Left colon (tissue), 2 donors: ENCODE results near the gene KLF13. TPM values are rescaled to one million over a fixed set of nuclear protein-coding genes. Genes with fewer than 3 reads are reported as not detected.

Experiments
- ATAC-seq: fragments of 200-7000 bp; cut with Tn5 transposase; one replicate; pipeline ENCODE4 v1.9.1; 2020; ENCODE audit warnings: mild to moderate bottlenecking, moderate library complexity
- DNase-seq, 2 donors: peaks; one replicate each; pipeline ENCODE4 v3.0.0-alpha.2; 2020
- intact Hi-C, 2 donors: fragments of 100-400 bp; cut with DNase I in 1 of 2; cut with micrococcal nuclease in 1 of 2; formaldehyde crosslinking; loops; one replicate each; pipeline versions ENCODE4 v1.11.2 to v1.14.0; 2022; cut with DNase I, micrococcal nuclease
- total RNA-seq, 2 donors: library from RNA; stranded (reverse); fragmentation: NEBNext Ultra II Directional; extraction: Animal tissue kit (Norgen Biotek cat#: 25700); gene quantifications; one replicate each; pipeline ENCODE4 v1.2.1, GENCODE V29; 2021
- donor health status: DM: no; HTN: no; CAD: no.
- donor health status: DM: yes; HTN: yes; CAD: no.

Gene KLF13
- total RNA-seq, 2 donors from 2014 or later = 36.8 to 103 TPM

DNA sequence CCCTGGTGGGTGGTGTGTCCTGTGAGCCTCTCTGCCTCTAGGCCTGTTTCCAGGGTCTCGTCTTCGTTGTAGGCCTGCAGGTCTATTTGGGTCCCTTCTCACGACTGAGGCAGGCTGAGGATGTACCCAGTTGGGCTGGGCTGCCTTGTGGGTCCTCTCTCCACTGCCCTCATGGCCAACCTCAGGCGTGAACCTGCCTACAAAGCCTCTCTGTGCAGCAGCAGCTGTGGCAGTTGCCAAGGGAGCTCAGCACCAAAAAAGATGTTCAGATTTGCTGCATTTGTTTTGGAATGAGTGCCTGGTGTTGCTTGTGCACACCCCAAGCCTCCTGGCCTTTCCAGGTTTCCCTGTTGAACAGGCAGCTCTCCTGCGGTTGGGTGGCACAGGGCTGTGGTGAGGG is 13.4 kb downstream of the KLF13 start:
- DNase-seq (no peak), ATAC-seq (no peak)
- intact Hi-C loops = no loop called here

DNA sequence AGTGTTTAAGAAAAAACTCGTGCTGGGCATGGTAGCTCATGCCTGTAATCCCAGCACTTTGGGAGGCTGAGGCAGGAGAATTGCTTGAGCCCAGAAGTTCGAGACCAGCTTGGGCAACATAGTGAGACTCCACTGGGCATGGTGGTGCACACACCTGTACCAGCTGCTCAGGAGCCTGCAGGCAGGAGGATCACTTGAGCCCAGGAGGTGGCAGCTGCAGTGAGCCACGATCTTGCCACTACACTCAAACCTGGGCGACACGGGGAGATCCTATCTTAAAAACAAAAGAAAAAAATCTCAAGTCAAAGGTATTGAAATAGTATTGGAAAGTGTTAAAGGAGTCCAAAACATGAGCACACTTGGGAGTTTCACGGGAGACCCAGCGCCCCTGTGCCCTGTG is 14.0 kb downstream of the KLF13 start:
- no peak for ATAC-seq
- no peak for DNase-seq
- intact Hi-C loops = no loop called here

DNA sequence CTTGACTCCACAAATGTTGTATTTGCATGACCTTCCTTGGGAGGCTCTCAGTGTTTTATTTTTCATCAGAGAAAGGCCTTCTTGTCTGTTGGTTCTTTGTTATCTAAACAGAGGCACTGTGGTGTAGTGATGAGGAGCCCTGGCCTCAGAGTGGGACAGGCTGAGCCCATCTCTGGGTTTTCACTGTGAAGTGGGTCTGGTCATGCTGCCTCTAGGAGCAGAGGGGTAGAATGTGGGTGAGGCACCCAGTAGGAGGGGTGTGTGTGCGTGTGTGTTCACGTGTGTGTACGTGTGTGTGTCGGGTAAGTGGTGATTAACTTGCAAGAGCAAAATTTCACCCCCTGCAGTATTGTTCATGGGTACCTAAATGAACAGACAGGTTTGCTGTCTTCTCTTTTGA is 14.4 kb downstream of the KLF13 start:
- intact Hi-C loops = no loop called here
- ATAC-seq (no peak), DNase-seq (no peak)

DNA sequence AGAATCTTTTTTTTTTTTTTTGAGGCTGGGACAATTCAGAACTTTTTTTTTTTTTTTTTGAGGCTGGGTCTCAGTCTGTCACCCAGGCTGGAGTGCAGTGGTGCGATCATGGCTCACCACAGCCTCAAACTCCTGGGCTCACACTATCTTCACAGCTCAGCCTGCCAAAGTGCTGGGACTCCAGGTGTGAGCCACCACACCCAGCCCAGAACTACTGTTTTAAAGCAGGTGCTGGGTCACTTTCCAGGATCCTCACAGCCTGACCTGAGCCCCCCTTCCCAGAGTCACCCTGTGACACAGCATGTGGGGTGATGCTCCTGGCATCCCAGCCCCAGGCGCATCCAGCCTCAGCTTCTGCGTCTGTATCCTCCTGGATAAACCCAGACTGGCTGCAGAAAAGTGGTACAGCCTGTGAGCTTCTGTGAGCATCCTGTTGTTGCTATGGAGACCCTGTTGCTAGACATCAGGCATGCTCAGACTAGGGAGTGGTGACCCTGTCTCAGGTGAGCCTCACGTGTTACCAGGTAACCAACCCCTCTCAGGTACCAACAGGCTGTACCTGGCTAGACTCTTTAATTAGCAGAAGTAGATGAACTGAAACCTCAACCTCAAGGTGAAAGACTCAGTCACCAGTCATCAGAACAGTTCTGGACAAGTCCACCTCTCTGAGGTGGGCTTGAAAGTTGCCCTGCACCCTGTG is 15.0 kb downstream of the KLF13 start:
- intact Hi-C loops = no loop called here

DNA sequence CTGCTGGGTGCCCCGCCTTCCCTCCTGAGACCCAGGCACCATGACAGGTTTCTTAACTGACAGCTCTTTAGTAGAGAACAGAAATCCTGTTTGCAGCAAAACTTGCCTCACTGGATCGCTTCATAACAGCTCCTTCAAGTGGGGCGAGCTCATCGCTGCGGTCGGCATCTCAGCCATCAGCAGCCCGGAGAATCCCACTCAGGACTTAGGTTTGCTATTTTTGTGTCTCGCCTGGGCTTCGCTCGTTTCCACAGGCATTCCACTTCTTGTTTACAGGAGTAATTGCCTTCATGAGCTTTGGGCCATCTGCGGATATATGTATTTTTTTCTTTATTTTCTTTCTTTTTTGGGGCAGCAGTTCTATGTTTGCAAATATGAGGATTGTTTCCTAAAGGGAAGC is 15.7 kb downstream of the KLF13 start:
- intact Hi-C loops = no loop called here
- ATAC-seq (no peak), DNase-seq (no peak)

More for the DNA sequence above, 15.0 kb downstream of the KLF13 start:
- no peak for DNase-seq
- ATAC-seq = no peak

DNA sequence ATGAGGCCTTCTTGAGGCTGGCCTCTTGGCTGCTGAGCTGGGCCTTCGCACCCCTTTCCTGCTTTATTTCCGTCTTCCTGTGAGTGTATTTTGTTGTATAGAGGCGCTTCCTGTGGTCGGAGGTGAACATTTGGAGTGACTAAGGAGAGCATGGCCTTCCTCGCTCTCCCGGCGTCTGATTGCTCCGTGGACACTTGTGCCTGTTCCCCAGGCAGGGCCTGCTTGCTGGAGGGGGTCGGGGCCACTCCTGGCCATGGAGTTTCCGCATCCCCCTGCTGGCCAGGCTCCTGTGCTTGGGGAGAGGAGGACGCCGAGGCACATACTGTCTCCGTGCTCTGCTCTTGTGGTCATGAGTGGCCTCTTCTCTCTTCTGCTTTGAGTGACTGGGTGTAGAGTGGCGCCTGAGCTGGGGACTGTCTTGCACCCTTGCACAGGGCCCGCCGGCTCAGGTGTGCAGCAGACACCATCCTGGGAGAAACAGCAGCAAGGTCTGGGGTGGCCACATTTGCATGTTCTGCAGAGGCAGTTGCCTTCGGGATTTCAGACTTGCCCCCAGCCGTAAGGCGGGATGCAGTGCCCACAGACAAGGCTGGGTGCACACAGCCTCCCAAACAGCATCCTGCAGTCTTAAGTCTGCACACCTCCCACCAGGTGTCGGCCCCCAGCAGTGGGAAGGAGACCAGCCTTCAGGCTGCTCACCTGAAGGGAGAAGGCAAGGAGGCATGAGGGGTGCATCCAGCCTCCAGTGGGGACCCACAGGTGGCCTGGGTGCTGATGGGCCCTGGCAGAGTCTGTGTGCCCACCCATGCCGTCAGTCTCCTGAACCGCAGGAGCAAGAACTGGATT is 16.4 kb downstream of the KLF13 start:
- ATAC-seq (no peak), DNase-seq (no peak)

DNA sequence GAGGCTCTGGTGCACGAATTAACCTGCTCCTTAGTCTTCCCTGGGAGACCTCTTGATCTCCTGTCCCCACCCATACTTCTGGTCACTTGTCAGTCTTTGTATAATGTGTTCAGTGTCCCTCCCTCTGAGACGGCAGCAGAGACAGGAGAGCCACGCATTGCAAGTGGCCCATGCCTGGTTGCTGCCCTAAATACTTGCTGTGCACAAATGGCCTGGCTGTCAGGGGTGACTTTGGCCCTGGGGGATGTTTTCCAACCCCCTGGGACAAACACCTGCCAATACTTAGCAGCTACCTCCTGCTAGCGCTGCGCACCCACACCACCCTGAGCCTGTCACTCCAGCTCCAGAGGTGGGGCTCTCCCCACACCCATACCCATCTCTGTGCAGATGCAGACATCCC is 17.2 kb downstream of the KLF13 start:
- DNase-seq (no peak), ATAC-seq (peak; percentile 23)
- intact Hi-C loops = no loop called here

More for the DNA sequence above, 16.4 kb downstream of the KLF13 start:
- intact Hi-C loops = no loop called here

DNA sequence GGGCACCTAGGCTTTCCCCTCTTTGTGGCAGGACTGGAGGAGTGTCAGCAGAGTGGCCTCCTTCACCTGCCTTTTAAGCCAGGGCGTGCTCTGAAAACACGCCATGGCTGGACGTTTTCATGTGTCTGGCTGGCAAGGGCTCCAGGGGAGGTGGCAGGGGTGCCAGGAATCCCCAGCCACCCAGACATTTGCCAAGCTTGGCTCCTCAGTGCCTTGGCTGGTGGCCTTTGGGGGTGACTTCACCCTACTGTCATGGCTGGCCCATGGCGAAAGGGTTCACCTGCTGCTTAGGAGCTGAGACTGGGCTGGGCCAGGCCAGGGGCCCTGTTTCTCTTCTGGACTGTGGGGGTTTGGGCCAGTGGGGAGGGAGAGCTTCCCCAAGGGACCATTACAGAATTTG is 17.6 kb downstream of the KLF13 start:
- DNase-seq (no peak), ATAC-seq (peak; percentile 26)
- intact Hi-C loops = no loop called here

DNA sequence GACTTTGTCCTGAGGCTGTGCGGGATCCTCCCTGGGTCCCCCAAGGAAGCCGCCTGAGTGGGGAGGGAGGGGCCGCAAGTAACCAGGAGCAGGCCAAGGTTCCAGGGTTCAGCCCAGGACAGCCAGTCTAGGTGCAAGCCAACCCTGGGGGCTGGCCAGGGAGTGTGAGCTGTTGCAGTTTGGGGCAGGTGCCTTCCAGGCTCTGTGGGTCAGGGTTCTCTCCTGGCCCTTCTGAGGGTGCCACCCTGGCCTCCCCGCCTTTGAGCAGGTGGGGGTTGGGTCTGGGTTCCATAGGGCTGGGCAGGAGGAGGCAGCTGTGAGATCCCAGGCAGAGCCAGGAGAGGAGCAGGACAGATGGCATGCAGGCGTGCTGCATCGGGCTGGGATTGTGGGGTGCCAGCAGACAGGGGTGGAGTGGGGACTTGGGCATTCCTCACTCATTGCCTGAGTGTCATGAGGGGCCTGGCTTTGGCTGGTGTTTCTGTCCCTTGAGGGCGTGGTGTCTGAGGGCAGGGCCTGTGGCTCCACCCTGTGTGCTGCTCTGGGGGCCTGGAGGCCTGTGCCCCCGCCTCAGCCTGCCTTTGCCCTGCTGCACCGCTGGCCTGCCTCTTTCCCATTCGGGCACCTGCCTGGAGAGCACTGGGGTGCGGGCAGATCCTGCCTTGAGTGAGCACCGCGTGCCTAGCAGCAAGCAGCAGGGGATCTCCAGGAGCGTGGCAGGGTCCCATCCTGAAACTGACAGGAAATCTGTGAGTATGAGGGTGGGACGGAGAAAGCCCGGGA is 18.4 kb downstream of the KLF13 start:
- intact Hi-C loops = no loop called here
- ATAC-seq = peak; percentile 83
- peak; percentile 82 to 83 for DNase-seq

DNA sequence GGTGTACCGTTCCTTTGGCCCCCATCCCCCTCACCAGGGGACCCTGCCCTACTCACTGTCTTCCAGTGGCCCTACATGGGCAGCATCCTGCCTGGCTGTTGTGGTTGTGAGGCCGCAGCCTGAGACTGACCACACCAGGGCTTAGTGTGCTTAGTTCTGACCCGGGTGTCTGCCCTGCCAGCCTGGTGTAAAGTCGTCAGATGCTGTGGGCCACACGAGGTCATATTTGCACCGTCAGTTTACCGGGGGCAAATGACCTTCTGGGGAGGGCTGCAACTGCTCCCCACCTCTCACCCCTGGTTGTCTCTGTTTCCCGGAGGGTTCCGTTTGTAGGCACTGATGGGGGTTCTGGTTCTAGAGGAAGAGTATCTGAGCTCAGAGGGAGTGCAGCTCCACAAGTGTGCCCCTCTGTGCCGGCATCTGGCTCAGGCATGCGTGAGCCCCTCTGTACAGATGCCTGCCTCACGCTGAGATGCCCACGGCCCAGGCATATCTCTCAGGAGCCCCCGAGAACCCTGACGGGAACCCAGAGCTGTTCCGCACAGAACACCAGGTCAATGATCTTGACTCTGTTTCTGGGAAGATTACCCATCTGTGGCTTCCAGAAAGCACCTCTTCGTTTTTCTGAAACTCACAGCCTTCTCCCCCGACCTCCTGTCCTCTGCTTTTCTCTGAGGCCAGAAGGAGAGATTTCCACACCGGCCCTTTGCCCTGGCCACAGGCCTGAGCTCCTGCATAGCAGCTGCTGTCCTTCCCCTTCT is 19.2 kb downstream of the KLF13 start:
- intact Hi-C loops = no loop called here
- DNase-seq (no peak), ATAC-seq (no peak)

DNA sequence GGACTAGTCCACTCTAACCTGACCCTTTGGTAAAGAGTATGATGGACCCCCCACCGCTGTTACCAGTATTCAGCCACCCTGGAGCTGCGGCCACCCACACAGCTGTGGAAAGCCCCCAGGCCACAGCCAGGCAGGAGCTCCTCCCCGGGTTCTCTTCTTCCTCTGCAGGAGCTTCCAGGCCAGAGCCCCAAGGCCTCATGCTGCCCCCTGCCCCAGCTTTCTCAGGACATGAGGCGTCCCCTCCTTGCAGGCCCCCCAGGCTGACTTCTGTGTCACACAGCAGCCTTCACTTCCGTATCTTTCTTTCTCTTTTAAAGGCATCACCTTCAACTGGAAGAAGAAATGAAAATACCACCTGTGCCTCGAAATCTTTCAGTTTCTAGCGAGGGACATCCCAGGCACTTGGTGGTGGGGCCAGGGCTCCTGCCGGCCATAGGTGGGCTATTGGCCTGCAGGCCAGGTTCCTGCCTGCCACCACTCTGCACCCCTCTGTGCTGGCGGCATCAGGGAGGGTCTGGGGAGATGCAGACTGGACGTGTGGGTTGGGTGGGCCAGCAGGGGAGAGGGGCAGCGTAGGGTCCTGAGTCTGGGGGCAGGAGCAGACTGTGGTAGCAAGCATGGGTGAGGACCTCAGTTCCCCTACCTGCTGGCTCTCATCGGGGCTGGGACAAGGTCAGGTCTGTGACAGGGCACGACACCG is 19.9 kb downstream of the KLF13 start:
- DNase-seq = no peak
- no peak for ATAC-seq
- intact Hi-C loops = no loop called here

DNA sequence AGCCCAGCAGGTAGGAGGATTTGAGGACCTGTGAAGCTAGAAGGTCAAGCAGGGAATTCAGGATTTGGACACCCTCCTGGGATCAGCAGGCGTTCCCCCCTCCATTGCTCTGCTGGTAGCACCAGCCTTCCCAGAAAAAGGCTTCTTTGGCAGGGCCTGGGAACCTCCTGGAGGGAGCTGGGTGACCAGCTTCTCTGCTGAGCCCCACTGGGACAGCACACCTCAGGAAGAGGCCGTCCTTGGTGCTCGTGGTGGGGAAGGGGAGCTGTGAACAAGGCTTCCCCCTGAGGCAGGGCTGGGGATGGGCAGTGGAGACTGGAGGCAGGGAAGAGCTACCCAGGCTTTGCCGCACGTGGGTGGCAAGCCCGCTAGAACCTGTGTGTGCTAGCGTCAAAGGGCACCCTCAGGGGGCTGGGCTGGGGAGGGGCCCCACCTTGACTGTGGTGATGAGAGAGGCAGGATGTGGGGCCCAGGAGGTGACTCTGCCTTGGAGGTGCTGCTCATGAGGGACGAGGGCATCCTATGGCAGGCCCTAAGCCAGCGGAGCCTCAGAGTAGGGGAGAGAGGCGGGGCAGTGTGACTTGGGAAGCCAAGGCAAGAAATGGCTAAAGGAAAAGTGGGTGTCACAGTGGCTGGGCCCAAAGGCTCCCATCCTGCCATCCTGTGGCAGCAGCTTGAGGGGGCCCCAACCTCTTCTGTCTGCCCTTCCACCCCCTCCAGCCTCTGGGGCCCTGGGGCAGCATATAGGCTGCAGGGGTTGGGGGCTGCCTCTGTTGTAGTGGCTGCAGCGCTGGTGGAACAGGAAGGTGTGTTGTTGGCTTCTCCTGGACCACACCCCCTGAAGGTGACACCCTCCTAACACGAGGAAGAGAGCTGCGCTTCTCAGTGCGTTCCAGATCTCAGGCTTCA is 20.7 kb downstream of the KLF13 start:
- intact Hi-C loops = no loop called here
- peak; percentile 31 for ATAC-seq
- DNase-seq = peak in 1 of 2 donors; percentile 60

DNA sequence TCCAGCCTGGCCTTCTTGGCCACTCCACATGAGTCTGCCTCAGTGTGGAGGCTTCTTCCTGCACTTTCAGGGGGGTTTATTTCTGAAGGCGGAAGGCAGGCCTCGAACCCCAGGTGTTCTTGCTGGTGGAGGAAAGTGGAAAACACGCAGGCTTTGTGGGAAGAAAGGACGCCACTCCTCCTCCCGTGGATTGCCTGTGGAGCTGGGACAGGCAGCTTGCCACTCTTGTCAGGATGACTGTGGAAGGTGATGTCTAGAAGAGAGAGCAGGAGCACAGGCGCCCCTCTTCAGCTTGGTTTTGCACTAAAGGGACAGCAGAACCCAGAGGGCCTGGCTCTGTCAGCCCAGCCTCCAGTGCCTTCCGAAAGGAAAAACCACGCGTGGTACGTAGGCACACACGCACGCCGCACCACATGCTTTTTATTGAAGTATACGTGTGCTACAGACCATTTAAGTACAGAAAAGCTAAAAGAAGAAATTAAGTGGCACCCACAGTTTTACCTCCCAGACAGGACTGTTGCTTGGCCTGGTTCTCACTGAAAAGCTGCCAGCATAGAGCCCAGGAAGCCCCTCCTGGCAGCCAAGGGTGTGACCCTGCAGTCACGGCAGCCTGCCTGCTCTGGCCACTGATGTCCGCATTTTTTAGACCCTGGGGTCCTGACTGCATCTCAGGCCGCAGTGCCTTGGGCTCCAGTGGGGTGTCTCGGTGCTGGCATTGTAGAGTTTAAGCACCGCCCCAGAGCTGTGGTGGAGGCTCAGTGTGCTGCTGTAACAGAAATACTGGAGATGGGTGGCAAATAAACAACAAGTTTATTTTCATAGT is 21.6 kb downstream of the KLF13 start:
- no peak for DNase-seq
- no peak for ATAC-seq
- intact Hi-C loops = no loop called here

DNA sequence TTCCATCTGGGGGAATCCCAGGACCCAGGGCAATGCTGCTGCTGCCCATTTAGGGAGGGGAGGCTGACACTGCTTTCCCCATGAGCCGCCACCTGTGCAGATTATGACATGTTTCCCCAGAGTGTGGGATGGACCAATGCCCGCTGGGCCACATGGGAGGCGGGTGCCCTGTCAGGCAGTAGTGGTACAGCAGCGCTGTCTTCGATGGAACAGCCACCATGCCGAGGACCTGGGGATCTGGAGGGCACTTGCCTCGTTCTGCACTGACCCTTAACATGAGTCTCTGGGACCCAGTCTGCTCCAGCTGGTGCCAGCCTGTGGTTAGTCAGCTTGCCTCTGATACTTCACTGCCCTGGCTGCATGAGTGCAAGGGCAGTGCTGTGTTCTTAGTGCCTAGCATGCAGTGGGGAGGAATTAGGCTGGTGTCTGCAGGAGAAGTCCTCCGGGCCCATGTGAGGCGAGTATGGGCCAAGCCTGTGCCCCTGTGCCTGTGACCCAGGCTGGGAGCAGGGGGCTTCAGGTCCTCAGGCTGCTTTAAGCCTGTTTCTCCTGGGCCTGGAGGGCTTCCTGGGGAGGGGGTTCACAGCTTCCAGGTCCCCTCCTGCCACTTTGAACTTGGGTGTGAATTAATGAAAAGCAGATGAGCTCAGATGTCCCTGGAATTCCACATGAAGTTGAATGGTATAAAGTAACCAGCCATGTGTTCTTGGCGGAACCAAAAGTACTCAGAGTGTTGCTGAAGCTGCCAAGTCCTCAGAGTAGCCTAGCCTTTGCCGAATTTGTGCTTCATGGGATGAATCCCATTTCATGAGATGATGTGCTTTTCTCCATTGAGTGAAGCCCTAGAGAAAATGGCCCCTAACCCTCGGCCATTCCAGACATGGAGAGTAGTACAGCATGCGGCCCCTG is 22.9 kb downstream of the KLF13 start:
- ATAC-seq (no peak), DNase-seq (no peak)
- intact Hi-C loops = no loop called here

DNA sequence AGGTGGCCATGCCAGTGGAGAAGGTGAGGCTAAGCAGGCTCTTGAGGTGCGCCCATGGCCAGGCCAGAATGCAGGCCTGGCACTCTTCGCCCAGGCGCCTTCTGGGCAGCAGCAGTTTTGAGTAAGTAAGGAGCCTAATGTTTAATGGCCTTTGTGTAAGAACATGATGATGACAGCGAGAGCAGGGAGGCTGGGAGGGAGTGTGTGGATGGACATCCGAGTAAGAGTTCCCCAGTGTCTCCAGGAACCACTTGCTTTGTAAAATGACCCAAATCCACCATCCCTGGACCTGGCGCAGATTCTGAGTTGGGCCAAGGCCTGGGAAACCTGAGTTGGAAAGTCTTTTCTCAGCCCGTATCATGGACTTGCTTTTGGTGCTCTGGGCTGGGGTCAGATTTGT is 24.1 kb downstream of the KLF13 start:
- intact Hi-C loops = no loop called here
- DNase-seq (no peak), ATAC-seq (no peak)

DNA sequence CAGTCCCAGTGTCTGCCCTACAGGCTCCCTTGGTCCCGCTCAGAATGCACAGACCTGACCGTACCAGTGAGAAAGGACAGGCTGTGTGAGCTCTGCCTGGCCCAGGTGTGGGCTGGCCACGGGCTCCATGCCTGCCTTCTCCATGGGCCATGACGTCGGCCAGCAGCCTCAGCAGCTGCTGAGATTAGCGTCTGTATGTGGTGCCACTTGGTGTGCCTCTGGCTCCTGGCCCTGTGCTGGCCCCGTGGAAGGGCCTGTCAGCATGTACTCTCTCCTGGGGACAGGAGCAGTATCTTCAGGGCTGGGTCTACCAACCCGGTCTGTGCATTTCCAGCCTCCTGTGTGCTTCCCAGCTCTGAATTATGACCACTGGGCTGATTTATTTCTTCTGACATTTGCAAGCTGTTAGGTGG is 25.7 kb downstream of the KLF13 start:
- DNase-seq = no peak
- peak; percentile 38 for ATAC-seq
- intact Hi-C loops = no loop called here
